NCI-H187 (cell line): ENCODE measurements around the gene ZFYVE27.

Experiments
- DNase-seq, 2 experiments: peaks; one replicate each; lab custom pipeline; 2025; lab: John Stamatoyannopoulos, UW

ZFYVE27 gene

GRCh38 chr10:97770255-97770654, 33.3 kb downstream of the ZFYVE27 start:
- no peak for DNase-seq

GRCh38 chr10:97771055-97771891, 34.3 kb downstream of the ZFYVE27 start:
- no peak for DNase-seq

GRCh38 chr10:97771913-97772823, 35.2 kb downstream of the ZFYVE27 start, which contains the start of gene SFRP5:
Gene SFRP5, minus strand, starts transcription at chr10:97771999. Its CDS starts 166 bp downstream, at chr10:97771833.
- no peak for DNase-seq

- no peak for DNase-seq
Observed at GRCh38 chr10:97773096-97773495, 36.2 kb downstream of the ZFYVE27 start.

- DNase-seq = no peak
Observed at GRCh38 chr10:97774811-97775294, 37.9 kb downstream of the ZFYVE27 start.

GRCh38 chr10:97777143-97777542, 40.2 kb downstream of the ZFYVE27 start:
- no peak for DNase-seq

GRCh38 chr10:97778452-97779302, 41.7 kb downstream of the ZFYVE27 start:
- DNase-seq = no peak

GRCh38 chr10:97779492-97779891, 42.6 kb downstream of the ZFYVE27 start:
- no peak for DNase-seq

GRCh38 chr10:97779975-97780374, 43.0 kb downstream of the ZFYVE27 start:
- no peak for DNase-seq

GRCh38 chr10:97780841-97781617, 44.1 kb downstream of the ZFYVE27 start:
- no peak for DNase-seq

GRCh38 chr10:97781618-97782331, 44.8 kb downstream of the ZFYVE27 start:
- DNase-seq = no peak

GRCh38 chr10:97782455-97783228, 45.7 kb downstream of the ZFYVE27 start:
- no peak for DNase-seq

- DNase-seq = no peak
Observed at GRCh38 chr10:97784200-97784810, 47.4 kb downstream of the ZFYVE27 start.

GRCh38 chr10:97785231-97785630, 48.3 kb downstream of the ZFYVE27 start:
- no peak for DNase-seq

- no peak for DNase-seq
Observed at GRCh38 chr10:97785731-97786130, 48.8 kb downstream of the ZFYVE27 start.

- no peak for DNase-seq
Observed at GRCh38 chr10:97788552-97789442, 51.9 kb downstream of the ZFYVE27 start.

GRCh38 chr10:97789770-97790397, 53.0 kb downstream of the ZFYVE27 start:
- DNase-seq = no peak
